PC-9 (cell line): ENCODE results near the gene PNKD. TPM values are rescaled to one million over a fixed set of nuclear protein-coding genes. Genes with fewer than 3 reads are reported as not detected.

Source experiments
- BruUV-seq: library from RNA; stranded (reverse); fragments of 400-500 nt; replicated peaks from 2 replicates; lab custom pipeline; 2021; lab: Mats Ljungman, UMichigan
- CTCF ChIA-PET: fragments of 300-600 bp; sonication (Branson Sonifier 250); formaldehyde crosslinking; loops from one replicate; lab custom pipeline; 2022; ENCODE audit warnings: antibody characterized with exemption; lab: Charles Lee
- POLR2A ChIA-PET: fragments of 300-600 bp; sonication (Branson Sonifier 250); formaldehyde crosslinking; loops from one replicate; lab custom pipeline; 2022; ENCODE audit warnings: antibody characterized with exemption; ENCODE audit not compliant: unreplicated experiment; lab: Charles Lee
- DNase-seq, 2 experiments: peaks; one replicate each; pipeline versions ENCODE4 v3.0.0 to v3.0.0-alpha.2; 2015 to 2022; ENCODE audit warnings: mixed read lengths in 1 of 2
- H2AFZ ChIP-seq: fragments of 200-600 bp; sonication (generic); 2 replicates; pipeline ENCODE4 v1.8.1; 2017; ENCODE audit warnings: antibody characterized with exemption
- H3F3A ChIP-seq: fragments of 200-600 bp; sonication (generic); 2 replicates; pipeline ENCODE4 v1.8.1; 2017; ENCODE audit warnings: antibody characterized with exemption, mild to moderate bottlenecking, low read depth; ENCODE audit not compliant: insufficient read depth
- H3K27ac ChIP-seq: fragments of 200-600 bp; sonication (generic); 2 replicates; pipeline ENCODE4 v1.6.1; 2016; ENCODE audit warnings: mixed run types
- H3K27me3 ChIP-seq: fragments of 200-600 bp; sonication (generic); 2 replicates; pipeline ENCODE4 v1.6.1; 2016; ENCODE audit warnings: low read depth, mixed run types; ENCODE audit not compliant: insufficient read depth
- H3K36me3 ChIP-seq: fragments of 200-600 bp; sonication (generic); 2 replicates; pipeline ENCODE4 v1.6.1; 2016; ENCODE audit warnings: low read depth, mixed run types
- H3K4me1 ChIP-seq: fragments of 200-600 bp; sonication (generic); replicated peaks from 2 replicates; pipeline ENCODE4 v1.6.1; 2016; ENCODE audit warnings: mixed run types; ENCODE audit not compliant: insufficient read depth
- H3K4me2 ChIP-seq: fragments of 200-600 bp; sonication (generic); 2 replicates; pipeline ENCODE4 v1.6.1; 2017; ENCODE audit warnings: mixed run types
- H3K4me3 ChIP-seq: fragments of 200-600 bp; sonication (generic); 2 replicates; pipeline ENCODE4 v1.6.1; 2016; ENCODE audit warnings: mixed run types
- H3K79me2 ChIP-seq: fragments of 200-600 bp; sonication (generic); 2 replicates; pipeline ENCODE4 v1.6.1; 2017; ENCODE audit warnings: low read depth, mixed run types
- H3K9me2 ChIP-seq: fragments of 200-600 bp; sonication (generic); 2 replicates; pipeline ENCODE4 v1.8.1; 2017; ENCODE audit warnings: mild to moderate bottlenecking; ENCODE audit not compliant: insufficient read depth
- H3K9me3 ChIP-seq: fragments of 200-600 bp; sonication (generic); 2 replicates; pipeline ENCODE4 v1.8.1; 2016; ENCODE audit warnings: low read depth; ENCODE audit not compliant: insufficient read depth
- H4K20me1 ChIP-seq: fragments of 200-600 bp; sonication (generic); 2 replicates; pipeline ENCODE4 v1.8.1; 2017; ENCODE audit not compliant: insufficient read depth
- CTCF ChIP-seq: fragments of 200-600 bp; sonication (generic); conservative IDR thresholded peaks from 2 replicates; pipeline ENCODE4 v1.6.1; 2017; ENCODE audit warnings: mixed run types, antibody characterized with exemption, mild to moderate bottlenecking, moderate library complexity
- EZH2 ChIP-seq: fragments of 200-600 bp; sonication (generic); IDR thresholded peaks from 2 replicates; pipeline ENCODE4 v1.8.0; 2017; ENCODE audit warnings: antibody characterized with exemption, low read depth
- intact Hi-C: fragments of 100-400 bp; cut with micrococcal nuclease; formaldehyde crosslinking; loops from one replicate; pipeline ENCODE4 v1.10.0; 2022; ENCODE audit not compliant: unreplicated experiment
- total RNA-seq: library from RNA; stranded (reverse); gene quantifications from 2 replicates; pipeline ENCODE4 v1.2.3, GENCODE V29; 2021

PNKD gene
- total RNA-seq, 1 experiment from 2014 or later: 102 TPM

GRCh38 chr2:218367415-218368149, 97.3 kb downstream of the PNKD start:
- peak overlapping the region; percentile 62 for H3K4me3 ChIP-seq
- ChIA-PET CTCF (interaction anchor here (1.0 kb wide), 1 partner anchor 11 kb away, joined by 3 read pairs; the partner anchor contains the start of gene CATIP), POLR2A (no interaction called here)
- H3K9me2 ChIP-seq: no peaks in the 10 kb centered on the region
- TF ChIP-seq CTCF (no peak), EZH2 (no peak)
- H4K20me1 ChIP-seq: no peaks in the 10 kb centered on the region
- intact Hi-C loops: no loop called here
- peak; percentile 68 to 86 for DNase-seq
- H2AFZ ChIP-seq: peak overlapping the region; percentile 84
- H3K36me3 ChIP-seq: no peaks in the 10 kb centered on the region
- H3K4me2 ChIP-seq: peak overlapping the region; percentile 79
- H3K79me2 ChIP-seq: no peaks in the 10 kb centered on the region
- no peaks in the 10 kb centered on the region; the same call in 1 of the 2 replicates for H3K4me1 ChIP-seq
- peaks cover 11% of the 10 kb centered on the region for H3F3A ChIP-seq
- BruUV-seq: no TSS peak
- peak overlapping the region; percentile 51 for H3K27ac ChIP-seq
- no peaks in the 10 kb centered on the region for H3K9me3 ChIP-seq
- H3K27me3 ChIP-seq: no peaks in the 10 kb centered on the region

GRCh38 chr2:218368150-218368528, 97.8 kb downstream of the PNKD start:
- Histone ChIP-seq H3K9me3 (no peaks in the 10 kb centered on the region), H2AFZ (peak overlapping the region; percentile 84), H3K4me1 (no peaks in the 10 kb centered on the region; the same call in 1 of the 2 replicates), H3K9me2 (no peaks in the 10 kb centered on the region), H3K36me3 (no peaks in the 10 kb centered on the region), H3K79me2 (no peaks in the 10 kb centered on the region), H3K4me2 (peak overlapping the region; percentile 79), H3F3A (peaks cover 11% of the 10 kb centered on the region), H4K20me1 (no peaks in the 10 kb centered on the region), H3K27ac (0 out of 2 replicates have a peak overlapping the region, but pooled peaks have one; percentile 51), H3K27me3 (no peaks in the 10 kb centered on the region), H3K4me3 (peak overlapping the region; percentile 62)
- POLR2A ChIA-PET: no interaction called here
- DNase-seq: no peak
- TSS peak; percentile 94 for BruUV-seq
- TF ChIP-seq CTCF: no peak
- no peak for TF ChIP-seq EZH2
- intact Hi-C loops: no loop called here
- CTCF ChIA-PET: interaction anchor here (1.0 kb wide), 1 partner anchor 12 kb away, joined by 3 read pairs; the partner anchor contains the start of gene CATIP

- DNase-seq: no peak
- Histone ChIP-seq H3K4me1 (no peaks in the 10 kb centered on the region; the same call in 1 of the 2 replicates), H3K9me3 (no peaks in the 10 kb centered on the region), H3K79me2 (no peaks in the 10 kb centered on the region), H3K27me3 (no peaks in the 10 kb centered on the region), H3K4me3 (no peak overlapping the region), H4K20me1 (no peaks in the 10 kb centered on the region), H2AFZ (no peak overlapping the region), H3K27ac (no peak overlapping the region), H3F3A (peaks cover 11% of the 10 kb centered on the region), H3K4me2 (no peak overlapping the region), H3K9me2 (no peaks in the 10 kb centered on the region), H3K36me3 (no peaks in the 10 kb centered on the region)
- ChIA-PET CTCF (no interaction called here), POLR2A (interaction anchor here (0.6 kb wide), 1 partner anchor 528 kb away, joined by 4 read pairs; no protein-coding TSS in a partner anchor)
- TF ChIP-seq CTCF (no peak), EZH2 (no peak)
- intact Hi-C loops: no loop called here
- BruUV-seq: no TSS peak
Measured at GRCh38 chr2:218368621-218369153, 98.4 kb downstream of the PNKD start.
